HG03066 (cell line): Measurements from ENCODE around the gene FTL.
"Not testable (repeated sequence)": the region's sequence is repeated elsewhere in the genome, so short reads cannot be mapped to it uniquely, and the experiment has no call there.

Experiments
- ATAC-seq: cut with Tn5 transposase; IDR thresholded peaks from one replicate; pipeline ENCODE4 v1.9.1; 2021; ENCODE audit warnings: low read depth; ENCODE audit not compliant: unreplicated experiment

The FTL gene

GRCh38 chr19:48965040-48965805, at the start of gene FTL:
TSS of gene FTL (plus strand) at chr19:48965309. CDS start at chr19:48965508, 199 bp downstream.
- peak; percentile 47 for ATAC-seq

- no peak for ATAC-seq
Measured at GRCh38 chr19:48915757-48916156, 49.4 kb upstream of the FTL start.

GRCh38 chr19:48918071-48918470, 47.0 kb upstream of the FTL start:
- no peak for ATAC-seq

GRCh38 chr19:48918801-48919247, 46.3 kb upstream of the FTL start:
- ATAC-seq = no peak

GRCh38 chr19:48919271-48919670, 45.8 kb upstream of the FTL start:
- not testable (repeated sequence) for ATAC-seq

GRCh38 chr19:48920949-48921348, 44.2 kb upstream of the FTL start:
- no peak for ATAC-seq

GRCh38 chr19:48921721-48922500, 43.2 kb upstream of the FTL start:
- ATAC-seq = no peak

GRCh38 chr19:48922548-48923490, 42.3 kb upstream of the FTL start:
- ATAC-seq = no peak

- ATAC-seq = no peak
Measured at GRCh38 chr19:48925240-48925843, 39.8 kb upstream of the FTL start.

GRCh38 chr19:48925890-48926289, 39.2 kb upstream of the FTL start:
- not testable (repeated sequence) for ATAC-seq

- no peak for ATAC-seq
Measured at GRCh38 chr19:48926909-48927308, 38.2 kb upstream of the FTL start.

GRCh38 chr19:48927692-48928091, 37.4 kb upstream of the FTL start:
- ATAC-seq = not testable (repeated sequence)

- no peak for ATAC-seq
Measured at GRCh38 chr19:48928164-48929025, 36.7 kb upstream of the FTL start.

GRCh38 chr19:48933382-48933932, 31.7 kb upstream of the FTL start, which contains the start of gene DHDH:
TSS of gene DHDH (plus strand) at chr19:48933699. CDS start at chr19:48933722, 23 bp downstream.
- ATAC-seq = peak; percentile 54

- ATAC-seq = no peak
Measured at GRCh38 chr19:48934837-48935236, 30.3 kb upstream of the FTL start.

- ATAC-seq = no peak
Measured at GRCh38 chr19:48935864-48936263, 29.2 kb upstream of the FTL start.

GRCh38 chr19:48938256-48938655, 26.9 kb upstream of the FTL start:
- no peak for ATAC-seq

GRCh38 chr19:48940902-48941301, 24.2 kb upstream of the FTL start:
- no peak for ATAC-seq

GRCh38 chr19:48943081-48943480, 22.0 kb upstream of the FTL start:
- ATAC-seq = no peak
